Activated T-cell treated with anti-CD3 and anti-CD28 coated beads for 4 hours (primary cell): ENCODE data around the gene PDZRN4.

Source experiments
- DNase-seq: peaks from one replicate; pipeline ENCODE4 v3.0.0-alpha.2; 2020

Gene PDZRN4

GRCh38 chr12:41365653-41366171 lies 177.6 kb downstream of the PDZRN4 start:
- DNase-seq: no peak

- DNase-seq: no peak
Measured at GRCh38 chr12:41367726-41368405, 179.7 kb downstream of the PDZRN4 start.

- DNase-seq: no peak
Measured at GRCh38 chr12:41380878-41381277, 192.8 kb downstream of the PDZRN4 start.

GRCh38 chr12:41402801-41403200 lies 214.7 kb downstream of the PDZRN4 start:
- no peak for DNase-seq

GRCh38 chr12:41407232-41407799 lies 219.2 kb downstream of the PDZRN4 start:
- no peak for DNase-seq

- DNase-seq: no peak
Measured at GRCh38 chr12:41409628-41410027, 221.5 kb downstream of the PDZRN4 start.

GRCh38 chr12:41418586-41418985 lies 230.5 kb downstream of the PDZRN4 start:
- no peak for DNase-seq

- no peak for DNase-seq
Measured at GRCh38 chr12:41419131-41419893, 231.2 kb downstream of the PDZRN4 start.

GRCh38 chr12:41424651-41425050 lies 236.5 kb downstream of the PDZRN4 start:
- no peak for DNase-seq

- DNase-seq: no peak
Measured at GRCh38 chr12:41433460-41433859, 245.3 kb downstream of the PDZRN4 start.

- DNase-seq: no peak
Measured at GRCh38 chr12:41436076-41436475, 248.0 kb downstream of the PDZRN4 start.

- DNase-seq: no peak
Measured at GRCh38 chr12:41437563-41437962, 249.4 kb downstream of the PDZRN4 start.

- DNase-seq: no peak
Measured at GRCh38 chr12:41438854-41439541, 250.9 kb downstream of the PDZRN4 start.

GRCh38 chr12:41439801-41440200 lies 251.7 kb downstream of the PDZRN4 start:
- DNase-seq: no peak

GRCh38 chr12:41441180-41441579 lies 253.1 kb downstream of the PDZRN4 start:
- no peak for DNase-seq

GRCh38 chr12:41442896-41443295 lies 254.8 kb downstream of the PDZRN4 start:
- no peak for DNase-seq

GRCh38 chr12:41443690-41444089 lies 255.6 kb downstream of the PDZRN4 start:
- DNase-seq: no peak

- no peak for DNase-seq
Measured at GRCh38 chr12:41452838-41453407, 264.8 kb downstream of the PDZRN4 start.

GRCh38 chr12:41453409-41453808 lies 265.3 kb downstream of the PDZRN4 start:
- no peak for DNase-seq

GRCh38 chr12:41459111-41459905 lies 271.2 kb downstream of the PDZRN4 start:
- no peak for DNase-seq

GRCh38 chr12:41459906-41460214 lies 271.7 kb downstream of the PDZRN4 start:
- DNase-seq: no peak

GRCh38 chr12:41460906-41461305 lies 272.8 kb downstream of the PDZRN4 start:
- DNase-seq: no peak
